LNCaP clone FGC (cell line): ENCODE data around the gene CCDC60.

Experiments
- DNase-seq: peaks from one replicate; pipeline ENCODE4 v3.0.0-alpha.2; 2011; ENCODE audit warnings: low read depth
- H3K4me3 ChIP-seq: 2 replicates; pipeline ENCODE4 v1.5.1; 2011; ENCODE audit warnings: mild to moderate bottlenecking, low read depth, low read length, control low read depth
- TF ChIP-seq, protein P1 (sequence below): IDR thresholded peaks from 2 replicates; pipeline ENCODE4 v1.5.1; 2012; ENCODE audit warnings: mild to moderate bottlenecking; ENCODE audit not compliant: control insufficient read depth, insufficient read depth; ENCODE audit errors: extremely low read depth

Gene CCDC60

DNA sequence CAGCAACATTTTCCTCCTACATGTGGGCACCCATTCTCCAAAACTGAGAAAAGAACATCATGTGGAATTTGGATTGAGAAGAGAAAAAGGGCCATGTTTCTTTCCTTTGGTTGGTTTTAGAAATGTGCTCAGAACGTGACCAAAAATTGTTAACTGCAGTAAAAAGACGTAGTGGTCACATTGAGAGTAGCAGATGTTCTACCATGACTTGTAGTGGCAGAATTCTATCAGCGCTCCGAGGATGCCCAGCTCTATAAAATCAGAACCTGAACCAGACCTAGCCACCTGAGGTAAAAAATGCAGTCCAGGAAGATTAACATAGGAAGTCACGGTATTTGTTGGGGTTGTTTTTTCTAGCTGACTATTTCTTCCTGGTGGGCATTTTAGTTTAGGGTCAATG is 157.3 kb downstream of the CCDC60 start:
- H3K4me3 ChIP-seq, result no peak overlapping the region
- TF ChIP-seq, protein P1, sequence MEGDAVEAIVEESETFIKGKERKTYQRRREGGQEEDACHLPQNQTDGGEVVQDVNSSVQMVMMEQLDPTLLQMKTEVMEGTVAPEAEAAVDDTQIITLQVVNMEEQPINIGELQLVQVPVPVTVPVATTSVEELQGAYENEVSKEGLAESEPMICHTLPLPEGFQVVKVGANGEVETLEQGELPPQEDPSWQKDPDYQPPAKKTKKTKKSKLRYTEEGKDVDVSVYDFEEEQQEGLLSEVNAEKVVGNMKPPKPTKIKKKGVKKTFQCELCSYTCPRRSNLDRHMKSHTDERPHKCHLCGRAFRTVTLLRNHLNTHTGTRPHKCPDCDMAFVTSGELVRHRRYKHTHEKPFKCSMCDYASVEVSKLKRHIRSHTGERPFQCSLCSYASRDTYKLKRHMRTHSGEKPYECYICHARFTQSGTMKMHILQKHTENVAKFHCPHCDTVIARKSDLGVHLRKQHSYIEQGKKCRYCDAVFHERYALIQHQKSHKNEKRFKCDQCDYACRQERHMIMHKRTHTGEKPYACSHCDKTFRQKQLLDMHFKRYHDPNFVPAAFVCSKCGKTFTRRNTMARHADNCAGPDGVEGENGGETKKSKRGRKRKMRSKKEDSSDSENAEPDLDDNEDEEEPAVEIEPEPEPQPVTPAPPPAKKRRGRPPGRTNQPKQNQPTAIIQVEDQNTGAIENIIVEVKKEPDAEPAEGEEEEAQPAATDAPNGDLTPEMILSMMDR, result no peak
- no peak for DNase-seq

DNA sequence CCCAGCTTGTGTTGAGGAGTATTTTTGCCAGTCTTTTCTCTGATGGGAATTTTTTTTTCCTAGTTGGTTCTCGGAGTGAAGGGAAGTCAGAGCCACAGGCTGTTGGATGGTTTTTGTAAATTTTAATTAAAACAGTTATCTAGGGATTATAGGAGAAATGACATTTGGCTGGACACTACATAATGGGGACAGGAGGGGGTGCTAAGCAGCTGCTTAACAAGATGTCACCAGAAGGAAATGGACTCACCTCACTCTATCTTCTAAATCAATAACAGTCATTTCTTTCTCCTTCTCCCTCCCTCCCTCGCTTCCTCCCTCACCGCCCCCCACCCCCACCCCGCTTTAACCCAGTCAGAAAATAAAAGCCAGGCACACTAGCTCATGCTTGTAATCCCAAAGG is 165.7 kb downstream of the CCDC60 start:
- H3K4me3 ChIP-seq, result no peak overlapping the region
- TF ChIP-seq, protein P1, result peak; percentile 7; the same call in 1 of the 2 replicates
- DNase-seq, result no peak

DNA sequence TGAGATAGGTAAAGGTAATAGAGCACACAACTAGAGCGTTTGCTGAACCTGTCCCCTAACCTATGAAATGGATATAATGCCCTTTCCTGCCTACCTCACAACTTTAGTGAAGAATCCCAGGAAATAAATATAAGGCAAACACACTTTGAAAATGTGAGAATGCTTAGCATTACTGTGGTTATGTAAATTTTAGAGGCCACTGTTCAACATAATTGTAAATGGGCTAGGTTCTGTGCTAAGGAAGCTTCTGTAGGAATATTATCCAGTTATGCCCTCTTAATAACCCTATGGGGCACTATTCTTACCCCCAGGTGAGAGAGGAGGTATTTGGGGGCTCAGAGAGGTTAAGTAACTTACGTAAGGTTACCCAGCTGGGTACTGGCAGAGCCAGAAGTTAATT is 166.5 kb downstream of the CCDC60 start:
- DNase-seq, result no peak
- TF ChIP-seq, protein P1, result no peak
- H3K4me3 ChIP-seq, result no peak overlapping the region

DNA sequence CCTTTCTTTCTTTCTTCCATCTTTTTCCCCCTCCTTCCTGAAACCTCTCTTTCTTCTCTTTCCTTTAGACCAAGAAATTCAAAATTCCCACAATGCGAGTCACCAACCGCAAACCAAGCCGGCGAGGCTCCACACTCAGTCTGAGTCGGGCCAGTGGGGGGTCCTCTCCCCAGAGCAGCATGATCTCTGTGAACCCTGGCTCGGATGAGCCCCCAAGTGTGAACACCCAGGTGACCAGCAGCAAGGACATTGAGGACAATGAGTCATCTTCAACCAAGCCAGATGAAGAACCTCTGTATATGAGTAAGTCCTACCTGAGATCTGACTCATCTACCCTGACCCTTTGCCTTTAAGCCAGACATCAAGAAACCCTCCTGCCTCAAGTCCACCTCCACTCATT is 170.5 kb downstream of the CCDC60 start:
- TF ChIP-seq, protein P1, result no peak
- H3K4me3 ChIP-seq, result no peak overlapping the region
- DNase-seq, result no peak

DNA sequence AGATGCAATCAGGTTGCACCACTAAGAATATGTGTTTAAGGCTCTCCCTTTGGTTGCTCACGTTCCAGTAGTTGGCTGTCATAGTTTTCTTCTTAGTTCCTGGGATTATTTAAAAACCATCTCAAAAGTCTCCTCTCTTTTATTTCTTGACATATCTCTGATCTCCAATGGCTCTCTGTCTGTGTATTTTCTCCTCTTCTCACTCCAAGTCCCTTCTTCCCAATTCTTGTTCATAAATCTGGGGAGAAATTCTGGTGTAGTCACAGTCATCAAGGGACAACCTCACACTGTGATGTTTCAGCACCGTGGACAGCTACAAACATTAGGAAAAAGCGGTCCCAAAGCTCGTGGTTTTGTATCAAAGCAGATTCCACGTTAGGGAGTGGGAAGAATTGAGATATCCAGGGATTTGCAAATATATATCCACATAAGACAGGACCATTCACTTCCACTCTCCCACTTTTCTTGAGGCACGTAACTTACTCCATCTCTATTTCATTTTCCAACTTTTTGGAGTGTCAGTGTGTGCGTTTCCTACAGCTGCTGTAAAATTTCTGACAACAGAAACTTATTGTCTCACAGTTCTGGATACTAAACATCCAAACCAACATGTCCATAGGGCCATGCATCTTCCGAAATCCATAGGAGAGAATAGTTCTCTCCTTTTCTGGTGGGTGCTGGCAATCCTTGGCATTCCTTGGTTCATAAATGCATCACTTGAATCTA is 178.4 kb downstream of the CCDC60 start:
- H3K4me3 ChIP-seq, result no peak overlapping the region
- DNase-seq, result no peak
- TF ChIP-seq, protein P1, result no peak

DNA sequence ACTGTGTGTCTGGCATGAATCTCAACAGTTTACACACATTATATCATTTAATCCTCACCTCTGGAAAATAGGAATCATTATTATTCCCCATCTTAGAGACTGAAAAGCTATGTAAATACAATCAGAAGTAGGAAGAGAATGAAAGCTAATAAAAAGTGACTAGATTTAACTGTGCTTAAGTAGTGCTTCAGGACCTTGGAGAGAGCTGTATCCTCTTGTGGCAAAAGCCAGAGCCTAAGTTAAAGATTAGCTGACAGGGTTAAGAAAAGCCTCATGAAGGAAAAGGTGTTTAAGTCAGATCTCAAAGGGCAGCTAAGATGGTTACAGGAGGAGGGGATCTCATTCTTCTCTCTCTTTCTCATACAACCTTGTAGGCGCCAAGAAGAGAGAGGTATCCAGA is 193.7 kb downstream of the CCDC60 start:
- no peak overlapping the region for H3K4me3 ChIP-seq
- TF ChIP-seq, protein P1, result no peak
- peak; percentile 7 for DNase-seq

DNA sequence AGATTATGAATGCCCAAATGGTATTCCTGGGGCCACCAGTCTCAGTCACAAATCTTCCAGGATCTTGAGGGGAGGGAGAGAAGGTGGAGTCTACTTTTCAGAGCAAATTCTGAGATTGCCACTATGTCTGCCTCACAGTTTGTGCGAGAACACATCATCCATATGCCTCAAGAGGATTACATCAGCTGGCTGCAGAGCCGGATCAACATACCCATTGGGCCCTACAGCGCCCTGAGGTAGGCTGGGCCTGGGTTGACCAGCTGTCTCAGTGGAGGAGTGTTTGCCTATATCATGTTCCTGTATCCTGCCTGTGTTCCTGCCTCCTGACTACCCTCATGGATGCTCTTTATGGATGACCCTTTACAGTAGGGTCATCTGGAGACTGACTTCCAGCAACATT is 205.9 kb downstream of the CCDC60 start:
- H3K4me3 ChIP-seq, result no peak overlapping the region
- TF ChIP-seq, protein P1, result no peak
- no peak for DNase-seq
